Measurements from ENCODE around the gene BEST1.

The BEST1 gene

DNA sequence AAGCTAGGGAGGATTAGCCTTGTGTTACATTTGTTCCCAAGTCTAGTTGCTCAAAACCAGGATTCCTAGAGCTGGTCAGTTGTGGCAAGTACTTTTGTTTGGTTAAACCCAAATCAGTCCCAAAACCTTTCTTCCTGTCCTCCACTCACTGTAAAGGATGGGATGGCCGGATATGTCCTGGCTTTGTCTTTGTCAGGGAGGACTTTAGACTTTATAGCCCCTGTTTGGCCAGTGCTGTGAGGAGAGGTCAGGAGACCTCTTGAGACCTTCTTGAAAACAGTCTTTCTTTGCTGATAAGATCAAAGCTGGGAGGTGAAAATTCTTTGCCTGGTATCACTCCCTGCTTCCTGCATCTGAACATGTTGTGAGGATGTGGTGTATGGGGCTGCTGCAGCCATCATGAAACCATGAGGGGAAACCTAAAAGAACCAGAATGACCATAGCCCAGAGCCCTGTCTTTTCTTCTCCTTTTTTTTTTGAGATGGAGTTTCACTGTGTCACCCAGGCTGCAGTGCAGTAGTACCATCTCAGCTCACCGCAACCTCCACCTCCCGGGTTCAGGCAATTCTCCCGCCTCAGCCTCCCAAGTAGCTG, 60.9 kb downstream of the BEST1 start:
- FAIRE-seq (no peak), DNase-seq (ENCODE audit: extremely low spot score, insufficient read length, low read depth) (no peak)

DNA sequence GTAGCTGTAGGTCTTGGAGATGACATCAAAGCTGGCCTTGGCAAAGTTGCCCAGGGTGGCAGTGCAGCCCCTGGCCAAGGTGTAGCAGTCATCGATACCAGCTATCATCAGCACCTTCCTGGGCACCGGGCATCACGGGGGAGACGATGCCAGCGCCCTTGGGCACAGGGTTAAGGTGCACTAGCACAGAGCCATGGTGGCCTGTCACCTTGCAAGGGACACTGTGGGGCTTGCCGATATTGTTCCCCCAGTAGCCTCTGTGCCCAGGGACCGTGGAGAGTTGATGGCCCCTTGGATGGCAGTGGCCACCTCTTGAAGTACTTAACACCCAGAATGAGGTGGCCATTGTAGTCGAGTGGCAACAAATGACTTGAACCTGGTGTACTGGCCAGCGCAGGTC, 61.7 kb downstream of the BEST1 start:
- FAIRE-seq, result no peak

DNA sequence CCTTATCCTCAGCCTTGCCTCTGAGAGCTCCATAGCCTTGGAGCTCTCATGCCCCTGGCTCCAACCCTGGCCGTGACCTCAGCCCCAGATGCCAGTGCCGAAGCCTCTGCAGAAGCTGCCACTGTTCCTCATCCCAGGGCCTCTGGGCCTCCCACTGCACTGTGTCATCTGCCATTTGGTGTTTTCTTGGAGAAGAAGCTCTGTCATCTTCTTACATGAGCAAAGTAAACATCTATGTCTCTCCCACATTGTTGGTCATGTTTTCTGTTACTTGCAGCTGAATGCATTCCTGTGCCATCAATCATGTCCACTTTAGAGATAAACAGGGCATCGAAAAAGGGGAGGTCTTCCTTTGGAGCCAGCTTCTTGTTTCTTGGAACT, 62.3 kb downstream of the BEST1 start:
- no peak for FAIRE-seq
- no peak for DNase-seq (ENCODE audit: extremely low spot score, insufficient read length, low read depth)

More for the DNA sequence above, 61.7 kb downstream of the BEST1 start:
- DNase-seq (ENCODE audit: extremely low spot score, insufficient read length, low read depth), result no peak

DNA sequence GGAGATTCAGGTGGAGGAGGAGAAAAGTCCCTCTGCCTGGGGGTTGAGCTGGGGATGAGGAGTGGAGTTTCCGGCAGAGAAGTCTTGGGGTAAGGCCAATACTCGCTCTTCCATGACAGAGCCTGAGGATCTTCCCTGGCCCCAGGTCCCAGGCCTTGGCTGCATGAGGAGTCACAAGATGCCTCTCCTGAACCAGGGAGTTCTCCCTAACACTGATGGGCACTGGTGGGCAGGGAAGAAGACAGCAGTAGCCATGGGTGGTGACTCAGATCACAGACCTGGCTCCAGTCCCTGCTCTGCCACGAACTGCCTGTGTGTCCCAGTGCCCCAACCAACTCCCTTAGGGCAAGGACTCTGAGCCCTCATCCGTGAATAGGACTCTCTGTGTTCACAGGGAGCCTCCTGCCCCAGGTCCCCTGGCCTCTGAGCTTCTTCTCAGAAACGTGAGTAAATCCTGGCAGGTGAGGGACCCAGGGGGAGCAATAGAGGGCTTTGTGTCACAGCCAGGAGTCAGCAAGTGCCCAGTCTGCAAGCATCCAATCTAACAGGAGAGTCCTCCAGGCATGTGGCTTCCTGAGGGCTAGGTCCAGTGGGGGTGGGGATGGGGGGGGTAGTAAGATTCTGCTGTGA, 62.8 kb downstream of the BEST1 start:
- DNase-seq (ENCODE audit: extremely low spot score, insufficient read length, low read depth), result no peak
- no peak for FAIRE-seq

Measured in GM18507 (cell line).